Measurements from ENCODE around the gene UCHL3. TPM values are rescaled to one million over a fixed set of nuclear protein-coding genes. Genes with fewer than 3 reads are reported as not detected.

The UCHL3 gene
- total RNA-seq, 1 donor from 2014 or later = 20.6 TPM

- no peak for TF ChIP-seq CTCF (IDR thresholded peaks at IDR 0.05)
- no peak for DNase-seq (ENCODE audit: extremely low spot score, unreplicated experiment)
- no peaks in the 10 kb centered on the region for H3K27me3 Mint-ChIP-seq (ENCODE audit: unreplicated experiment)
- peak overlapping the region; percentile 71 for H3K4me3 Mint-ChIP-seq (ENCODE audit: unreplicated experiment)
- H3K36me3 Mint-ChIP-seq (ENCODE audit: unreplicated experiment) = peaks cover 2% of the 10 kb centered on the region
- no peaks in the 10 kb centered on the region for H3K9me3 Mint-ChIP-seq (ENCODE audit: unreplicated experiment)
- peaks cover 43% of the 10 kb centered on the region for H3K4me1 Mint-ChIP-seq (ENCODE audit: unreplicated experiment)
- H3K27ac Mint-ChIP-seq (ENCODE audit: unreplicated experiment) = peak overlapping the region; percentile 88
Observed at GRCh38 chr13:75635101-75635827, 85.7 kb downstream of the UCHL3 start.

DNA sequence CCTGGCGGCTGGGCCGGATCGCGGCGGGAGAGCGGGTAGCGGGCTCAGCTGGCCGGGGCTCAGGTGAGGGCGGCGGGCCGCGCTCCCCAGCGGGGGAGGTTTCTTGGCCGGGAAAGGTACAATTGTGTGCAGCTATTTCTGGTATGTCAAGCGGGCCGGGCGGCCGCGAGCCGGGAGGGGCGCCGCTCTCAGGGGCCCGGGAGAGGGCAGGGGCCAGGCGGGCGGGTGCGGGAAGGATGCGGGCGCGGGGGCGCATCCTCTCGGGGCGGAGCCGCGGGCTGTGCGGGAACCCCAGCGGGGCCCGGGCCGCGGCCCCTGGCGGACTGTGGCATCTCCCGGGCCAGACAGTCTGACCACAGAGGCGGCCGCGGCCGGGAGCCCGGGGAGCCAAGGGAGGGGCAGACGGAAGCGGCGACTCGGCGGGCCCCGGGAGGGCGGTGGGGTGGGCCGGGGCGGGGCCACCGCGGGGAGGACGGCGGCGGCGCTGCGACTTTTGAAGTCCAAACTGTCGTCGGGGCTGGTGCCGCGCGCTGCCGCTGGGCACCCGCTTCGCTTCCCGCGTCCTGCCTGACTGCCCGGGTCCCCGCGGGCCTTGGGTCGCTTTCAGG, 86.3 kb downstream of the UCHL3 start, which contains the start of gene LMO7:
Gene LMO7 (plus strand): TSS at position 503 of the 608 bp plus-strand sequence. CDS start 328 bp downstream, outside the sequence.
- H3K4me3 Mint-ChIP-seq (ENCODE audit: unreplicated experiment) = peak within 1 kb of the TSS; percentile 82
- peaks cover 49% of the 10 kb centered on the region for H3K4me1 Mint-ChIP-seq (ENCODE audit: unreplicated experiment)

GRCh38 chr13:75636436-75637180, 87.0 kb downstream of the UCHL3 start:
- DNase-seq (ENCODE audit: extremely low spot score, unreplicated experiment) = no peak
- Mint-ChIP-seq H3K27me3 (ENCODE audit: unreplicated experiment) (no peaks in the 10 kb centered on the region), H3K36me3 (ENCODE audit: unreplicated experiment) (peaks cover 6% of the 10 kb centered on the region), H3K4me3 (ENCODE audit: unreplicated experiment) (peak overlapping the region; percentile 82), H3K27ac (ENCODE audit: unreplicated experiment) (peak overlapping the region; percentile 29), H3K4me1 (ENCODE audit: unreplicated experiment) (peaks cover 56% of the 10 kb centered on the region), H3K9me3 (ENCODE audit: unreplicated experiment) (no peaks in the 10 kb centered on the region)
- no peak for TF ChIP-seq CTCF (IDR thresholded peaks at IDR 0.05)

More for the DNA sequence above, 86.3 kb downstream of the UCHL3 start, which contains the start of gene LMO7:
- Mint-ChIP-seq H3K27me3 (ENCODE audit: unreplicated experiment) (no peaks in the 10 kb centered on the region), H3K27ac (ENCODE audit: unreplicated experiment) (peak within 1 kb of the TSS; percentile 88), H3K36me3 (ENCODE audit: unreplicated experiment) (peaks cover 6% of the 10 kb centered on the region), H3K9me3 (ENCODE audit: unreplicated experiment) (no peaks in the 10 kb centered on the region)
- peak; percentile 89 for DNase-seq (ENCODE audit: extremely low spot score, unreplicated experiment)
- TF ChIP-seq CTCF (IDR thresholded peaks at IDR 0.05) = no peak

DNA sequence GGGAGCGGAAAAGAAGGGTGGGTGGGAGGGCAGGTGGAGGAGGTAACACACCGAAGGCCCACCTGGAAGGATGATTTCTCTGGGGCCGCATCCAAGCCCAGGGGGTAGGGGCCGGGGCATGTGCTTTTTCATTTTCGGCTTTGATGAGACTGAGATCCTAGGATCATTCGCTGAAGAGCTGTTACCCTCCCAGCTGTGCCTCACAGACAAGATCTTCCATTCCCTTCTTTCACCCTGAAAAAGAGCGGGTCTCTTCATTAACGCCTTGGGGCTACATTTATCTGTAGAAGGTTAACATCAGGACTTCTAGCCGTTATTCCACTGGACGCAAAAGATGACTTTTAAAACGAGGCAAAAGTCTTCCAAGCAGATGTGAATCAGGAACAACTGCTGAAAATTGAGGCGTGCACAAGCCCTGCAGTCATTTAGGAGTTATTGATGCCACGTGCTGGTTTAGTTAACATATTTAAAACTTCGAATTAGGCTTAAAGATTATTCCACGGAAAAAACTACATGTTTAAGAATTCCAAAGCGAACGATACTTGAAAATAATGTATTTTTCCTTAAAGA, 87.7 kb downstream of the UCHL3 start:
- peak overlapping the region; percentile 82 for H3K4me3 Mint-ChIP-seq (ENCODE audit: unreplicated experiment)
- H3K36me3 Mint-ChIP-seq (ENCODE audit: unreplicated experiment) = peaks cover 6% of the 10 kb centered on the region
- peaks cover 58% of the 10 kb centered on the region for H3K4me1 Mint-ChIP-seq (ENCODE audit: unreplicated experiment)
- H3K27ac Mint-ChIP-seq (ENCODE audit: unreplicated experiment) = peak overlapping the region; percentile 71
- no peak for DNase-seq (ENCODE audit: extremely low spot score, unreplicated experiment)
- no peaks in the 10 kb centered on the region for H3K27me3 Mint-ChIP-seq (ENCODE audit: unreplicated experiment)
- H3K9me3 Mint-ChIP-seq (ENCODE audit: unreplicated experiment) = no peaks in the 10 kb centered on the region
- TF ChIP-seq CTCF (IDR thresholded peaks at IDR 0.05) = no peak
